Testis (tissue), 2 donors: ENCODE data around the gene PVR.

Experiments
- CTCF ChIP-seq, 3 experiments: fragments of 450-650 bp in 2 of 3; fragments of 200-600 bp in 1 of 3; sonication (generic) in 1 of 3; IDR thresholded peaks; one replicate each; pipeline ENCODE4 v1.5.1; 2016 to 2019; ENCODE audit warnings: antibody characterized with exemption in 3 of 3, mild to moderate bottlenecking in 2 of 3, moderate library complexity in 1 of 3
- POLR2A ChIP-seq: fragments of 450-650 bp; IDR thresholded peaks from one replicate; pipeline ENCODE4 v1.6.1; 2017; ENCODE audit warnings: antibody characterized with exemption, mild to moderate bottlenecking, moderate library complexity

- TF ChIP-seq CTCF (IDR thresholded peaks at IDR 0.05): no peak
- no peak for TF ChIP-seq POLR2A
Measured at GRCh38 chr19:44673510-44673909, 29.8 kb downstream of the PVR start.
